Measurements from ENCODE around the gene ENKD1.
A peak's percentile ranks its signal among the peaks of the same experiment; 100 is the strongest.

ENKD1 gene

DNA sequence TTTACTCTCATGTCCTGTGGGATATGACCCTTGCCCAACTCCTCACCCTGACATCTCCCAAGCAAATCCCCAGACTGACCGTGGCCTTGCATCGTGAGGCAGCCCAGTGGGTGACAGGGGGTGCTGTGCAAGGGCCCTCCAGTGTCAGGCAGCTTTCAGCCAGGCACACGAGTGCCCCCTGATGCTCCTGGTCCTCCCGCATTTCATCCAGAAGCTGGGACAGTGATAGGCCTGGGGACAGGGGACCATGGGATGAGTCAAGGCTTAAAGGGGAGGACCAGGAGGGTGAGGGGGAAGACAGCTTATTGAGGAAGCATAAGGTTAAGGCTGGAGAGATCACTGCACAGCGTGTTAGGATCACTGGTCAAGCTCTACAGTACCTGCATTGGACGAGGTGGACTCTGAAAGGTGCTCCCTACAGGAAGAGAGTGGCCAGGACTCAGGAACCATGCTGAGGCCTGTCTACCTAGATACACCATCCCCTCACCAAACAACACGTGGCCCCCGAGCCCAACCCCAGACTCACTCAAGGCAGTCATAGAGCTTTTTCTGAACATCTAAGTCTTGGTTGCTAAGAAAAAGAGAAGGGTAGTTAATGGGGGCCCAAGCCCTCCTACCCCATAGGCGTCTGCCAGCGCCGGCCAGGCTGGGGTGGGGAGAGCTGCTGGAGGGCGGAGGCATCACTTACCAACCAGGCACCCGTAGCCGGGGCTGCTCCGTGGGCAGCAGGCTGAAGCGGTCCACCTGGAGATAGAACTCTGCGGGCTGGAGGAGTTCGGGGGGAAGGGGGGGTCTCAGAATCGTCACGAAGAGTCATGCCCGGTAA is 7.5 kb downstream of the ENKD1 start:
- TF ChIP-seq, protein P1, sequence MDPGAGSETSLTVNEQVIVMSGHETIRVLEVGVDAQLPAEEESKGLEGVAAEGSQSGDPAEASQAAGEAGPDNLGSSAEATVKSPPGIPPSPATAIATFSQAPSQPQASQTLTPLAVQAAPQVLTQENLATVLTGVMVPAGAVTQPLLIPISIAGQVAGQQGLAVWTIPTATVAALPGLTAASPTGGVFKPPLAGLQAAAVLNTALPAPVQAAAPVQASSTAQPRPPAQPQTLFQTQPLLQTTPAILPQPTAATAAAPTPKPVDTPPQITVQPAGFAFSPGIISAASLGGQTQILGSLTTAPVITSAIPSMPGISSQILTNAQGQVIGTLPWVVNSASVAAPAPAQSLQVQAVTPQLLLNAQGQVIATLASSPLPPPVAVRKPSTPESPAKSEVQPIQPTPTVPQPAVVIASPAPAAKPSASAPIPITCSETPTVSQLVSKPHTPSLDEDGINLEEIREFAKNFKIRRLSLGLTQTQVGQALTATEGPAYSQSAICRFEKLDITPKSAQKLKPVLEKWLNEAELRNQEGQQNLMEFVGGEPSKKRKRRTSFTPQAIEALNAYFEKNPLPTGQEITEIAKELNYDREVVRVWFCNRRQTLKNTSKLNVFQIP (CRISPR knock-in tag; IDR thresholded peaks at IDR 0.05; ENCODE audit: borderline replicate concordance, low read depth): no peak
- TF ChIP-seq ZC3H10 (CRISPR knock-in tag; IDR thresholded peaks at IDR 0.05) (no peak), ZNF8 (CRISPR knock-in tag; IDR thresholded peaks at IDR 0.05) (no peak), TCF4 (CRISPR knock-in tag; IDR thresholded peaks at IDR 0.05; ENCODE audit: borderline replicate concordance) (no peak), TOX (CRISPR knock-in tag; IDR thresholded peaks at IDR 0.05; ENCODE audit: borderline replicate concordance) (no peak), CSDC2 (CRISPR knock-in tag; IDR thresholded peaks at IDR 0.05) (no peak)
- ATAC-seq: peak; percentile 0; the same call in 1 of the 3 replicates

DNA sequence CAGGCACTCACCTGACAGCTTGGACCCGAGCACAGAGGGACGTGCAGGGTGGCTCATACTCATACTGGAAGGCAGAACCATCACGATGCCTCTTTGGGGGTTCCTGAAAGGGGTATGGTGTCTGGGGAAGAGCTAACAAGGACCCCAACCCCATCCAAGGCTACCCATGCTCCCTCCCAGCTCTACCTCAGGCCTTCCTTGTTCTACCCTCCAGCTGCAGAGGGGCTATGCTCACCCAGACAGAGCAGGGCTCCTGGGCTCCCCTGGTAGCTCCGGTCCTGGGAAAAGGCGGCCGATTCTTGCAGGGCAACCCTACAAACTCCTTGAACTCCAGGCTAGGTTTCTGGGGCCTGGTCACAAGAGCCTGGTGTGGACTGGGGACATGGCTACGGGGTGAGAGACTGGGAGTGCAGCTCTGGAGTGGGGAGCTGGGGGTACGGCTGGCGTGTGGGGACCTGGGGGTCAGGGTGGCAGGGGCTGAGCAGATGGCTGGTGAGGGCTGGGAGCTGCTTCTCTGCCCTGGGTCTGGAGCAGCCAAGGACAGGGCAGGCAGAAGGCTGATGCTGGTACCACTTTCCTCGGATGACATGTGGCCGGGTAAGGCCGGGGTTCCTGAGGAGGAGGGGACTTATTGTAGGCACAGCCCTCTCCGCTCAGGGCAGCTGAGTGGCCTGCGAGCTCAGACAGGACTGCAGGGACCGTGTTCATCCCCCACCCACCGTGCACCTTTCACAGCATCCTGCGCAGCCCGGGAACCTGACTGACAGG is 8.6 kb downstream of the ENKD1 start:
- TF ChIP-seq CSDC2 (CRISPR knock-in tag; IDR thresholded peaks at IDR 0.05) (no peak), ISL1 (CRISPR knock-in tag; IDR thresholded peaks at IDR 0.05) (no peak), SNAI2 (CRISPR knock-in tag; IDR thresholded peaks at IDR 0.05) (no peak), TOX (CRISPR knock-in tag; IDR thresholded peaks at IDR 0.05; ENCODE audit: borderline replicate concordance) (no peak), ZNF565 (CRISPR knock-in tag; conservative IDR thresholded peaks at IDR 0.05; ENCODE audit: low read depth) (no peak), RARB (CRISPR knock-in tag; IDR thresholded peaks at IDR 0.05) (no peak), ZNF8 (CRISPR knock-in tag; IDR thresholded peaks at IDR 0.05) (no peak), ZFP30 (CRISPR knock-in tag; IDR thresholded peaks at IDR 0.05) (no peak), ARNTL (CRISPR knock-in tag; IDR thresholded peaks at IDR 0.05; ENCODE audit: borderline replicate concordance, low read depth) (no peak), ZNF70 (CRISPR knock-in tag; IDR thresholded peaks at IDR 0.05) (no peak), TCF4 (CRISPR knock-in tag; IDR thresholded peaks at IDR 0.05; ENCODE audit: borderline replicate concordance) (no peak), GLIS3 (CRISPR knock-in tag; IDR thresholded peaks at IDR 0.05) (no peak), PPARA (CRISPR knock-in tag; IDR thresholded peaks at IDR 0.05; ENCODE audit: borderline replicate concordance) (no peak), BACH2 (CRISPR knock-in tag; IDR thresholded peaks at IDR 0.05; ENCODE audit: borderline replicate concordance) (no peak)
- TF ChIP-seq, protein P2, sequence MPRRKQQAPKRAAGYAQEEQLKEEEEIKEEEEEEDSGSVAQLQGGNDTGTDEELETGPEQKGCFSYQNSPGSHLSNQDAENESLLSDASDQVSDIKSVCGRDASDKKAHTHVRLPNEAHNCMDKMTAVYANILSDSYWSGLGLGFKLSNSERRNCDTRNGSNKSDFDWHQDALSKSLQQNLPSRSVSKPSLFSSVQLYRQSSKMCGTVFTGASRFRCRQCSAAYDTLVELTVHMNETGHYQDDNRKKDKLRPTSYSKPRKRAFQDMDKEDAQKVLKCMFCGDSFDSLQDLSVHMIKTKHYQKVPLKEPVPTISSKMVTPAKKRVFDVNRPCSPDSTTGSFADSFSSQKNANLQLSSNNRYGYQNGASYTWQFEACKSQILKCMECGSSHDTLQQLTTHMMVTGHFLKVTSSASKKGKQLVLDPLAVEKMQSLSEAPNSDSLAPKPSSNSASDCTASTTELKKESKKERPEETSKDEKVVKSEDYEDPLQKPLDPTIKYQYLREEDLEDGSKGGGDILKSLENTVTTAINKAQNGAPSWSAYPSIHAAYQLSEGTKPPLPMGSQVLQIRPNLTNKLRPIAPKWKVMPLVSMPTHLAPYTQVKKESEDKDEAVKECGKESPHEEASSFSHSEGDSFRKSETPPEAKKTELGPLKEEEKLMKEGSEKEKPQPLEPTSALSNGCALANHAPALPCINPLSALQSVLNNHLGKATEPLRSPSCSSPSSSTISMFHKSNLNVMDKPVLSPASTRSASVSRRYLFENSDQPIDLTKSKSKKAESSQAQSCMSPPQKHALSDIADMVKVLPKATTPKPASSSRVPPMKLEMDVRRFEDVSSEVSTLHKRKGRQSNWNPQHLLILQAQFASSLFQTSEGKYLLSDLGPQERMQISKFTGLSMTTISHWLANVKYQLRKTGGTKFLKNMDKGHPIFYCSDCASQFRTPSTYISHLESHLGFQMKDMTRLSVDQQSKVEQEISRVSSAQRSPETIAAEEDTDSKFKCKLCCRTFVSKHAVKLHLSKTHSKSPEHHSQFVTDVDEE (CRISPR knock-in tag; IDR thresholded peaks at IDR 0.05): no peak
- TF ChIP-seq, protein P1 (CRISPR knock-in tag; IDR thresholded peaks at IDR 0.05; ENCODE audit: borderline replicate concordance, low read depth): no peak
- TF ChIP-seq, protein P3, sequence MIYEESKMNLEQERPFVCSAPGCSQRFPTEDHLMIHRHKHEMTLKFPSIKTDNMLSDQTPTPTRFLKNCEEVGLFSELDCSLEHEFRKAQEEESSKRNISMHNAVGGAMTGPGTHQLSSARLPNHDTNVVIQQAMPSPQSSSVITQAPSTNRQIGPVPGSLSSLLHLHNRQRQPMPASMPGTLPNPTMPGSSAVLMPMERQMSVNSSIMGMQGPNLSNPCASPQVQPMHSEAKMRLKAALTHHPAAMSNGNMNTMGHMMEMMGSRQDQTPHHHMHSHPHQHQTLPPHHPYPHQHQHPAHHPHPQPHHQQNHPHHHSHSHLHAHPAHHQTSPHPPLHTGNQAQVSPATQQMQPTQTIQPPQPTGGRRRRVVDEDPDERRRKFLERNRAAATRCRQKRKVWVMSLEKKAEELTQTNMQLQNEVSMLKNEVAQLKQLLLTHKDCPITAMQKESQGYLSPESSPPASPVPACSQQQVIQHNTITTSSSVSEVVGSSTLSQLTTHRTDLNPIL (CRISPR knock-in tag; IDR thresholded peaks at IDR 0.05; ENCODE audit: low read depth): no peak
- no peak for ATAC-seq

DNA sequence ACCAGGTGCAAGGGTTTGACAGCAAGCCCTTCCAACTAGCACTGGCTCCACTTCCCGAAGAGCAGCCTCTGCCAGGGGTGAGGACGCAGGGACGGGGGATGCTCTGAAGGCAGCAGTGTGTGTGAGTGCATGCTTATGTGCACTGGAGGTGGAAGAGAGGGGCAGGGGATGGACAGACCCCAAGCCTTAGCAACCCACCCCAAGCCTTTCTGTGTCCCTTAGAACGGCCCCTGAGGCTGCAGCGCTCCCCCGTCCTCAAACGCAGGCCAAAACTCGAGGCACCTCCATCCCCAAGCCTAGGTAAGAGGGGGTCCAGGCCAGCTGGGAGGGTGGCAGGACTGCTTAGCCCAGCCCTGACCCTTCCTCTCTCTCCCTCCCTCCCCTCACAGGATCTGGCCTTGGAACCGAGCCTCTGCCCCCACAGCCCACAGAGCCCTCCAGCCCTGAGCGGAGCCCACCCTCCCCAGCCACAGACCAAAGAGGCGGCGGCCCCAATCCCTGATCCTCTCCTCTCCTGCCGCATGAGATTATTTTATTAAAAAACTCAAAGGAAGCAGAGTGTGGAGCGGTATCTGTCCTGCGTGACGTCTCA is 9.4 kb downstream of the ENKD1 start:
- no peak for TF ChIP-seq GLIS3 (CRISPR knock-in tag; IDR thresholded peaks at IDR 0.05)
- no peak for ATAC-seq

All from SK-N-SH treated with all-trans-retinoic acid at 6 μM for 48 hours (cell line).